Measurements from ENCODE around the gene GBP3. TPM values are rescaled to one million over a fixed set of nuclear protein-coding genes. Genes with fewer than 3 reads are reported as not detected.
A peak's percentile ranks its signal among the peaks of the same experiment; 100 is the strongest.
"Not testable (repeated sequence)": the region's sequence is repeated elsewhere in the genome, so short reads cannot be mapped to it uniquely, and the experiment has no call there.

The GBP3 gene
- total and polyA plus RNA-seq, 3 donors from 2014 or later = 5.3 to 11.2 (median 7.1) TPM

DNA sequence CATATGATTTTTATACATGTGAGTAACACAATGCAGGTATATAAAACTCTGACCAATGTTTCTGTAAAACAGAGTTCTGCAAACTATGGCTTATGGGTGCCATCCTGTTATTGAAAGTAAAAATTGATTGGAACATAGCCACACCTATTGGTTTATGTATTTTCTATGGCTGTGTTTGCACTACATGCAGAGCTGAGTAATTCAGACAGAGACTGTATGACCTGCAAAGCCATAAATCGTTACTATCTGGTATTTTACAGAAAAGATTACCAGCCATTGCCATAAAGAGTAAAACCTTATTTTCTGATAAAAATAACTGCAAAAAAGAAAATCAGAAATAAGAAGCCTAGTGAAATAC lies 29.3 kb upstream of the GBP3 start:
- Histone ChIP-seq H3K27ac (no peak overlapping the region), H3K4me3 (no peak overlapping the region), H3K4me1 (no peaks in the 10 kb centered on the region), H3K27me3 (no peaks in the 10 kb centered on the region), H3K9me3 (no peaks in the 10 kb centered on the region), H3K36me3 (ENCODE audit: low read depth, missing control alignments) (no peaks in the 10 kb centered on the region)
- intact Hi-C loops (cut with DNase I; ENCODE audit: low total_unique reads) = no loop called here
- no peak for TF ChIP-seq CTCF (IDR thresholded peaks at IDR 0.05)
- WGBS, 2 donors = 85 to 89% methylated on average over 1 of the region's 1 CpG
- DNase-seq = no peak

DNA sequence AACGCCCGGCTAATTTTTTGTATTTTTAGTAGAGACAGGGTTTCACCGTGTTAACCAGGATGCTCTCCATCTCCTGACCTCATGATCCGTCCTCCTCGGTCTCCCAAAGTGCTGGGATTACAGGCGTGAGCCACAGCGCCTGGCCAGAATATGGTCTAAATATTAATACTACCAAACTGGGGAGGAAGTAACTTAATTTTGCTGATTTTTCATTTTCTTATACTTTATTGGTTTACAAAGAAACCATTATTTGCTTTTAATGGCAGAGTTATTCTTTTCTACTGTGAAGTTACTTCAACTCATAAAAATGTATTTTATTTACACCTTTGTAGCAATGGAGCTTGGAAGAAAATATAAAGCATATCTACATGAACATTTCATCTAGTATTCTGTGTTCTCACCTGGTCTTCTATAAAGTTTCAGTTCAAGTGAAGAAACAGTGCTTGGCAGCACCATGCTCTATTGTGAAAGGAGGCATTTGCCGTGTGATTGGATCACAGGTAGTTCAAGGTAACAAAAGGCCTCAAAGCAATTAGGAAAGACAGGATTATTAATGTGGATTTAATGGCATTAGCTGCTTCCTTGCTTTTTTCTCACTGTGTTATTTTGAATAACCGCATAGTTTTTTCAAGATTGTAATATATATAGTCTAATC lies 28.8 kb upstream of the GBP3 start:
- 69 to 78% methylated on average over 9 of the region's 9 CpGs for WGBS, 2 donors
- no peak for DNase-seq
- TF ChIP-seq CTCF (IDR thresholded peaks at IDR 0.05) = no peak
- no peak for TF ChIP-seq POLR2A (IDR thresholded peaks at IDR 0.05)
- Histone ChIP-seq H3K36me3 (ENCODE audit: low read depth, missing control alignments) (no peaks in the 10 kb centered on the region), H3K4me3 (peak overlapping the region in 1 of 2 donors; percentile 15), H3K27ac (no peak overlapping the region), H3K4me1 (no peaks in the 10 kb centered on the region), H3K9me3 (no peaks in the 10 kb centered on the region), H3K27me3 (no peaks in the 10 kb centered on the region)
- intact Hi-C loops (cut with DNase I; ENCODE audit: low total_unique reads) = no loop called here

DNA sequence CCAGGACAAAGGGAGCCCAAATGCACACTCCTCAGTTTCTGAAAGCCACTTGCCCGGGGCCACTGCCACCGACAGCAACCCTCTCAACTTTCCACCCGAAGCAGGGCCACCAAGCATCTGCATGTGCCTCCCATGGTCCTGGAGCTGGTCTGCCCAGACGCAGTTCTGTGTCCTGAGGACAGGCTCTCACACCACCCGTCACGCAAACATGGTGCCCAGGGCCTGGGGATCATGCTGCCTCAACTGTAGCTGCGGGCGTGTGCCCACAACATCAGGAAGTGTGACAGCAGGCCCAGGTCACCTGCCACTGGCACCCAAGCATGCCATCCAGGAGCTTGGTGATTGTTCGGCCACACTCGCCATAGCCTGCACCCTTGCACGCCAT lies 28.0 kb upstream of the GBP3 start:
- WGBS, 2 donors = 45 to 68% methylated on average over 2 to 11 of the region's 11 CpGs

DNA sequence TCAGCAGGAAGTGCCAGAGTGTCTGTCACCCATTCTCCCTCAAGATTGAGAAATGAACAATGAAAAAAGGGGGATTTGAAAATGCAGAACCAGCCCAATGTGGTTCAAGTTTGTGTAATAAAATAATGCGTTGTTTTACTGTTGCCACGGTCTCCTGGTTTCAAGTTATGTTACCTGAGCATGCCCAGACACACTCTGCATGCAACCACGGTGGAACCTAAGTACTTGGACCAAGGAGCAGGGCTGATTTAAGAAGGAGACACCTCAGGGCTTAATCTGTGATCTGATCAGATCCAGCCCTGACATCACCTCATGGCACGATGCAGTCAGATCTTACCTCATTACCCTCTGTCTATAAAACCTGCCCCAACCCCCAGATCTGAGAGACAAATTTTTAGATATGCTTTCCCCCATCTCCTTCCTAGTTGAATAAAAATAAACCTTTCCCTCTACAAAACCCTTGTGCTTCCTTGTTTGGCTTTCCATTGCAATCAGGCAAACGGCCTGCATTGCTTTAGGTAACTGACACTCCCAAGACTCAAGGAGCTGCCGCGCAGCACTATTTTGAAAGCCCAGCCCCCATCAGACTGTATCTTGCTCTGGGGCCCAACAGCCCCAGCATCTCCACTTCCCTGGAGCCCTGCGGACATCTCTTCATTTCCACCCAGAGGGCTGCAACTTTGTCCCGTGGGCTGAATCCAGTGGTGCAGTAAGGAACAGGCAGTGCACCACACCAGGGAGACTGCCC lies 27.4 kb upstream of the GBP3 start:
- H3K27me3 ChIP-seq; H3K4me1 ChIP-seq; intact Hi-C loops (cut with DNase I; ENCODE audit: low total_unique reads); H3K27ac ChIP-seq; H3K9me3 ChIP-seq; DNase-seq; H3K36me3 ChIP-seq (ENCODE audit: low read depth, missing control alignments): not testable (repeated sequence)
- 65 to 67% methylated on average over 9 of the region's 9 CpGs for WGBS, 2 donors
- H3K4me3 ChIP-seq = peak overlapping the region in 1 of 2 donors; percentile 15

More for the DNA sequence above, 28.0 kb upstream of the GBP3 start:
- Histone ChIP-seq H3K4me3 (peak overlapping the region in 1 of 2 donors; percentile 15), H3K27me3 (no peaks in the 10 kb centered on the region), H3K27ac (no peak overlapping the region), H3K9me3 (no peaks in the 10 kb centered on the region), H3K4me1 (no peaks in the 10 kb centered on the region), H3K36me3 (ENCODE audit: low read depth, missing control alignments) (no peaks in the 10 kb centered on the region)
- DNase-seq = no peak
- intact Hi-C loops (cut with DNase I; ENCODE audit: low total_unique reads) = no loop called here
- TF ChIP-seq POLR2A (IDR thresholded peaks at IDR 0.05) (no peak), CTCF (IDR thresholded peaks at IDR 0.05) (no peak)

GRCh38 chr1:89049187-89049586 lies 26.5 kb upstream of the GBP3 start:
- H3K27me3 ChIP-seq; H3K9me3 ChIP-seq; H3K4me3 ChIP-seq; intact Hi-C loops (cut with DNase I; ENCODE audit: low total_unique reads); H3K4me1 ChIP-seq; H3K36me3 ChIP-seq (ENCODE audit: low read depth, missing control alignments); H3K27ac ChIP-seq; DNase-seq: not testable (repeated sequence)
- WGBS, 2 donors = 67 to 87% methylated on average over 1 to 2 of the region's 4 CpGs

DNA sequence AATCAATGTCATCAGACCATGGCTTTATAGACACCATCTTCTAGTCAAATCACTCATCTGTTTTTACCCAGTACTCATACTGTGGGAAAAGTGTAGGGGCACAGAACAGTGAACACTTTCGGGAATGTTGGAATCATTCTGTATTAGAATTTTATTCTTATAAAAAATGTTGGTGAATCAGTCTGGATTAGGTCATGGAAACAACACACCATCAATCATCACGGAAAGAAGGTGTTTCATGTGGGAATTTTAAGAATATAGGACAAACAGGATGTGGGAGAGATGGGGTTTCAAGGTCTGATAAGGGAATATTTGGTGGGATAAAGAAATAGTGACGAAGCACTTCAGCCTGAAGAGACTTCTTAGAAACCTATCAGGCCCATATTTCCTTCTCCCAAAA lies 25.1 kb upstream of the GBP3 start:
- no peak for DNase-seq
- intact Hi-C loops (cut with DNase I; ENCODE audit: low total_unique reads) = no loop called here
- H3K36me3 ChIP-seq (ENCODE audit: low read depth, missing control alignments) = no peaks in the 10 kb centered on the region

More for the DNA sequence above, 25.1 kb upstream of the GBP3 start:
- Histone ChIP-seq H3K27ac (no peak overlapping the region), H3K4me1 (no peaks in the 10 kb centered on the region), H3K4me3 (no peak overlapping the region), H3K9me3 (no peaks in the 10 kb centered on the region), H3K27me3 (no peaks in the 10 kb centered on the region)
- 82 to 92% methylated on average over 3 of the region's 3 CpGs for WGBS, 2 donors
- TF ChIP-seq POLR2A (IDR thresholded peaks at IDR 0.05) = no peak
- TF ChIP-seq CTCF (IDR thresholded peaks at IDR 0.05) = no peak

Data from testis (tissue), 3 donors.